Aorta (tissue), 5 donors: ENCODE data around the gene GARS1. TPM values are rescaled to one million over a fixed set of nuclear protein-coding genes. Genes with fewer than 3 reads are reported as not detected.

Experiments used
- ATAC-seq: fragments of 200-7000 bp; cut with Tn5 transposase; one replicate; pipeline ENCODE4 v1.9.1; 2022; ENCODE audit warnings: moderate library complexity; ENCODE audit not compliant: low FRiP score
- DNase-seq, 2 donors: peaks; one replicate each; pipeline ENCODE4 v3.0.0-alpha.2; 2020
- H3K27ac ChIP-seq, 2 donors: one replicate each; pipeline ENCODE4 v1.5.1; 2013; ENCODE audit warnings: low read length in 2 of 2, mild to moderate bottlenecking in 2 of 2, moderate library complexity in 2 of 2, control low read depth in 1 of 2, inconsistent platforms in 1 of 2, low read depth in 1 of 2
- H3K27me3 ChIP-seq, 2 donors: one replicate each; pipeline ENCODE4 v1.6.1; 2013; ENCODE audit warnings: control low read depth in 1 of 2, low read length in 1 of 2, mild to moderate bottlenecking in 1 of 2, moderate library complexity in 1 of 2; ENCODE audit not compliant: insufficient read depth in 2 of 2, control insufficient read depth in 1 of 2
- H3K36me3 ChIP-seq, 2 donors: one replicate each; pipeline ENCODE4 v1.6.1; 2013; ENCODE audit warnings: control low read depth in 1 of 2, low read length in 1 of 2, mild to moderate bottlenecking in 1 of 2; ENCODE audit not compliant: insufficient read depth in 2 of 2, control insufficient read depth in 1 of 2
- H3K4me1 ChIP-seq, 2 donors: one replicate each; pipeline ENCODE4 v1.6.1; 2013; ENCODE audit warnings: low read length in 2 of 2, control low read depth in 1 of 2, mild to moderate bottlenecking in 1 of 2, moderate library complexity in 1 of 2; ENCODE audit not compliant: insufficient read depth in 2 of 2, control insufficient read depth in 1 of 2
- H3K4me3 ChIP-seq, 2 donors: one replicate each; pipeline ENCODE4 v1.5.1; 2013; ENCODE audit warnings: low read length in 2 of 2, control low read depth in 1 of 2, mild to moderate bottlenecking in 1 of 2
- H3K9me3 ChIP-seq: one replicate; pipeline ENCODE4 v1.6.1; 2013; ENCODE audit warnings: mild to moderate bottlenecking, low read length; ENCODE audit not compliant: control insufficient read depth
- WGBS, 2 donors: extraction: QIAGEN DNeasy Blood & Tissue Kit; methylation state at CpG; one replicate each; pipeline ENCODE4 v1.1.7; 2013; 5-methylcytosine and 5-hydroxymethylcytosine counted together
- intact Hi-C, 2 donors: fragments of 100-400 bp; cut with DNase I; formaldehyde crosslinking; loops; one replicate each; pipeline versions ENCODE4 v1.14.2 to v1.15.0; 2022
- polyA plus RNA-seq, 2 donors: library from polyadenylated mRNA; stranded (reverse); fragments of 200-250 nt; gene quantifications; one replicate each; pipeline ENCODE4 v1.2.3, GENCODE V29; 2013
- total RNA-seq, 2 donors: library from RNA; stranded (reverse); fragmentation: NEBNext Ultra II Directional; extraction: Animal tissue kit (Norgen Biotek cat#: 25700); gene quantifications; one replicate each; pipeline ENCODE4 v1.2.1, GENCODE V29; 2021
- donor health status: healthy with polysubstance abuse.
- donor health status: Bipolar disorder and iron deficiency.
- donor health status: DM: no; HTN: no; CAD: no.
- donor health status: DM: no; HTN: no; CAD: no.
- donor health status: DM: yes; HTN: yes; CAD: no.

GARS1 gene
- total and polyA plus RNA-seq, 4 donors = 33.2 to 73.8 (median 47.1) TPM

- Histone ChIP-seq H3K9me3 (no peaks in the 10 kb centered on the region), H3K27me3 (no peaks in the 10 kb centered on the region), H3K4me1 (no peaks in the 10 kb centered on the region), H3K27ac (no peak overlapping the region), H3K4me3 (no peak overlapping the region), H3K36me3 (peaks cover 3 to 11% of the 10 kb centered on the region in 2 donors)
- intact Hi-C loops = no loop called here
- DNase-seq (no peak), ATAC-seq (no peak)
- WGBS, 2 donors = 80 to 81% methylated on average over 3 of the region's 3 CpGs
Measured at GRCh38 chr7:30604901-30605300, 10.2 kb downstream of the GARS1 start.

- no peaks in the 10 kb centered on the region for H3K4me1 ChIP-seq
- WGBS, 2 donors = 93 to 96% methylated on average over 3 of the region's 3 CpGs
- no peak overlapping the region for H3K4me3 ChIP-seq
- no peaks in the 10 kb centered on the region for H3K27me3 ChIP-seq
- no peaks in the 10 kb centered on the region for H3K9me3 ChIP-seq
- intact Hi-C loops = no loop called here
- H3K36me3 ChIP-seq = peaks cover 3 to 7% of the 10 kb centered on the region in 2 donors
- H3K27ac ChIP-seq = no peak overlapping the region
- DNase-seq = no peak
- no peak for ATAC-seq
Measured at GRCh38 chr7:30605832-30606231, 11.2 kb downstream of the GARS1 start.

GRCh38 chr7:30612658-30613265 is 18.1 kb downstream of the GARS1 start:
- Histone ChIP-seq H3K4me1 (no peaks in the 10 kb centered on the region), H3K4me3 (no peak overlapping the region), H3K27me3 (no peaks in the 10 kb centered on the region), H3K36me3 (peaks cover 9% of the 10 kb centered on the region in 2 donors), H3K27ac (no peak overlapping the region), H3K9me3 (no peaks in the 10 kb centered on the region)
- intact Hi-C loops = no loop called here
- no peak for DNase-seq
- WGBS, 2 donors = 79 to 81% methylated on average over 6 of the region's 6 CpGs
- ATAC-seq = no peak

- 94 to 96% methylated on average over 4 of the region's 4 CpGs for WGBS, 2 donors
- DNase-seq = no peak
- Histone ChIP-seq H3K9me3 (no peaks in the 10 kb centered on the region), H3K4me3 (no peak overlapping the region), H3K4me1 (no peaks in the 10 kb centered on the region), H3K27me3 (no peaks in the 10 kb centered on the region), H3K36me3 (peaks cover 9% of the 10 kb centered on the region in 2 donors), H3K27ac (no peak overlapping the region)
- intact Hi-C loops = no loop called here
- no peak for ATAC-seq
Measured at GRCh38 chr7:30613366-30614325, 19.0 kb downstream of the GARS1 start.

GRCh38 chr7:30616318-30616717 is 21.6 kb downstream of the GARS1 start:
- WGBS, 2 donors = 60 to 72% methylated on average over 4 of the region's 4 CpGs
- Histone ChIP-seq H3K27me3 (no peaks in the 10 kb centered on the region), H3K27ac (no peak overlapping the region), H3K9me3 (no peaks in the 10 kb centered on the region), H3K36me3 (peaks cover 9% of the 10 kb centered on the region in 2 donors), H3K4me1 (no peaks in the 10 kb centered on the region), H3K4me3 (no peak overlapping the region)
- intact Hi-C loops = no loop called here
- no peak for DNase-seq
- ATAC-seq = no peak

GRCh38 chr7:30617359-30617758 is 22.7 kb downstream of the GARS1 start:
- Histone ChIP-seq H3K4me1 (no peaks in the 10 kb centered on the region), H3K9me3 (no peaks in the 10 kb centered on the region), H3K4me3 (no peak overlapping the region), H3K36me3 (peaks cover 9 to 12% of the 10 kb centered on the region in 2 donors), H3K27me3 (no peaks in the 10 kb centered on the region), H3K27ac (no peak overlapping the region)
- WGBS, 2 donors = 84% methylated on average over 2 of the region's 2 CpGs
- ATAC-seq (no peak), DNase-seq (no peak)
- intact Hi-C loops = no loop called here

GRCh38 chr7:30618080-30618676 is 23.5 kb downstream of the GARS1 start:
- intact Hi-C loops = no loop called here
- no peaks in the 10 kb centered on the region for H3K27me3 ChIP-seq
- no peak for ATAC-seq
- no peaks in the 10 kb centered on the region for H3K9me3 ChIP-seq
- H3K36me3 ChIP-seq = peaks cover 8 to 9% of the 10 kb centered on the region in 2 donors
- WGBS, 2 donors = 90 to 94% methylated on average over 4 of the region's 4 CpGs
- DNase-seq = no peak
- H3K4me3 ChIP-seq = no peak overlapping the region
- H3K27ac ChIP-seq = no peak overlapping the region
- H3K4me1 ChIP-seq = no peaks in the 10 kb centered on the region

GRCh38 chr7:30618961-30619360 is 24.3 kb downstream of the GARS1 start:
- intact Hi-C loops = no loop called here
- H3K36me3 ChIP-seq = peaks cover 4 to 6% of the 10 kb centered on the region in 2 donors
- no peaks in the 10 kb centered on the region for H3K9me3 ChIP-seq
- DNase-seq (no peak), ATAC-seq (no peak)
- H3K4me1 ChIP-seq = no peaks in the 10 kb centered on the region
- H3K4me3 ChIP-seq = no peak overlapping the region
- no peak overlapping the region for H3K27ac ChIP-seq
- no peaks in the 10 kb centered on the region for H3K27me3 ChIP-seq
- 74 to 76% methylated on average over 1 of the region's 1 CpG for WGBS, 2 donors
